ENCODE measurements around the gene U2SURP.
"Not testable (repeated sequence)": the region's sequence is repeated elsewhere in the genome, so short reads cannot be mapped to it uniquely, and the experiment has no call there.

U2SURP gene

DNA sequence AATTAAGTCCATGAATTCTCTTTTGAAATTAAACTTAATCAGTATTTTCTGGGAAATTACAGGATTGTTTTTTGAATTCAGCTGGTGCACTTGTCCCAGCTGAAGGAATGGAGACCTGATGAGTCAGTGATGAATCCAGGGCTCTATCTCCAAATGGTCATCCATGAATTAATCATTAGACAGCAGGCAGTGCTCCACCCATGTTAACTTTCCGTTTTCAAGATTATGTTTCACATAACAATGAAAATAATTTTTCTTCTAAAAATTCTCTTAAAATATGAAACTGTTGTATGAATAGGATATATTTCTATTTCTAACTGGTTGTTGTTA lies 24.0 kb upstream of the U2SURP start:
- no peak for DNase-seq

DNA sequence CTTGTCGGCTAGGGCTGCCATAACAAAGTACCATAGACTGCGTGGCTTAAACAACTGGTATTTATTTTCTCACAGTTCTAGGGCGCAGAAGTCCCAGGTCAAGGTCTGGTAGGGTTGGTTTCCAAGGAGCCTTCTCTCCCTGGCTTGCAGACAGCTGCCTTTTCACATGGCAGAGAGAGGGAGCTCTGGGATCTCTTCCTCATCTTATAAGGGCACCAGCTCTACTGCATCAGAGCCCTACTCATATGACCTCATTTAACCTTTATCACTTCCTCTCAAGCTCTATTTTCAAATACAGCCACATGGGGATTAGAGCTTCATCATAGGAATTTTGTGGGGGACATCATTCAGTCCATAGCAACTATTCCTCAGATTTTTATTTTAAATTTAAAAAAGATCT lies 20.3 kb upstream of the U2SURP start:
- no peak for DNase-seq

DNA sequence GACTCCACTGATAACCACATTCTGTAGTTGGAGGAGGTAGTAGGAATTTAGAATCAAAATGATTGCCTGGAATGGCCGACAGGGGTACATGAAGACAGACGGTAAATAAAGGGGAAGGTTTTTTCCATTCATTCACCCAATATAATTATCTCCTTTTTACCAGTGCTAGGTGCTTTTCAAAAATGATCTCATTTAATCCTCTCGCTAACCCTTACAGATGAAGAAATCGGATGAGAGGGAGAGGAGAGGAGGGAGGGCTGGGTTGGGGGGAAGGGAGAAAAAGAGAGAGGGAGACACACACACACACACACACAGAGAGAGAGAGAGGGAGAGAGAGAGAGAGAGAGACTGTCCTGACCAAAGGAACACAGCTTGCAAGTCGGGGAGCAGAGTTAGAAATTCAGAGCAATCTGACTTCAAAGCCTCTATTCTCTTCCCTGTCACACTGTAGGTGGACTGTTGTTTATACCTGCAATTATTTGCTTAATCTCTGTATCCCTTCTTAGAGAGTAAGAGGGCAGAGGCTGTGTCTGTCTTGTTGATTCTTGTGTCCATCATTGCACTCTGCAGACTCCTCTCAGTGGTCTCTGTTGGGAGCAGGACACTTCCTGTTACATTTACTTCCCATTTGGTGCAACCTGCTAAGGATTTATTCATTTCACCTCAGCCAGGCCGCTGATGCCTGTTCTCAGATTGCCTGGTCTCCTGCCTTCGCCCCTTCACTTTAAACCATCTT lies 19.2 kb upstream of the U2SURP start:
- DNase-seq = no peak

DNA sequence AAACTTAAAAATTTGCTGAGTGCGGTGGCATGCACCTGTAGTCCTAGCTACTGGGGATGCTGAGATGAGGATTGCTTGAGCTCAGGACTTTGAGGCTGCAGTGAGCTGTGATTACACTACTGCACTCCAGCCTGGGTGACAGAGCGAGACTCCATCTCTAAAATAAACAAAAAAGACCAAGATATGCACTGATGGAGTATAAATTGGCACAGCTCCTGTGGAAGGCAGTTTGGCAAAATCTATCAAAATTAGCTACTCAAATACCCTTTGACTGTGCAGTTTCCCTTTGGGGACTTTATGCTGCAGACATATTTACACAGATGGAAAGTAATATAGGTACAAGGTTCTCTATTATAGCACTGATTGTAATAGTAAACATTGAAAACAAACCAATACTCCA lies 18.1 kb upstream of the U2SURP start:
- no peak for DNase-seq

DNA sequence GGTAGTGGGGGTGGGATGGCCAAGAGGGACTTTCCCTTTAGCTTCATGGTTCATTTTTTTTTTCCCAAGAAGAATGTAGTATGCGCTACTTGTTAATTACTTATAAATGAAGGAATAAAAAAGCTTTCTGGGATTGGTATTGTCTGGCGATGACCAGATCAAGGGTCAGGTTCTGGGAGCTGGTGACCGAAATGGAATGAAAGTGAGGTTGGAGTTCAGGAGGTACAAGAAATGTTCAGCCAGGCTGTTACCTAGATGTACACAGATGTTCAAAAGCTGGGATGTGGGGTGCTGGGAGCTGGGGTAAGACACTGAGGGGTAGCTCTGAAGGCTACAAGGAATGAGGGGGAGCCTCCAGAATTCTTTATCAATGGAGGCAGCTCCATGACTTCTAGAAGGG lies 17.1 kb upstream of the U2SURP start:
- DNase-seq = no peak

DNA sequence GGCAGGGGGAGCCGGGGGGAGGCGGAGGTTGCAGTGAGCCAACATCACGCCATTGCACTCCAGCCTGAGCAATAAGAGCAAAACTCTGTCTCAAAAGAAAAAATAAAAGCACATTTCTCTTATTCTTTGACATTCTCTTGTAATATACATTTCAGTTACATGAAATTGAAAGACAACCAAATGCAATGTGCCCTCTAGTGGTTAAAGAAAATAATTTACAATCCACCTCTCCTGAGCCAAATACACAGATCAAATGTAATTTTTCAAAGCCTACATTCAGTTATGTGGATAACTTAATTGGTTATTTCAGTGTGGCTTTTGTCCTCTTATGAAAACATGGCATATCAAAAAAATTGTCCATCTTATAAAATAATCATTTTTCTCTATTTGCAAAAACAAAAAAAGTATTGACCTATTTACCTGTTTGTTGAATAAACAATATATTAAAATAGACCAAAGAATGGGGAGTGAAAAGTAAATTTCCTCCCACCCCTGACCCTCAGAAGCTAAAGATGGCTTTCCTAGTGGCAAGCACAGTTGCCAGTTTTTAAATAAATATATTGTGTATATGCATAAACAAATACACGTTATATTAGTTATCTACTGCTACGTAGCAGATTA lies 14.2 kb upstream of the U2SURP start:
- no peak for DNase-seq

DNA sequence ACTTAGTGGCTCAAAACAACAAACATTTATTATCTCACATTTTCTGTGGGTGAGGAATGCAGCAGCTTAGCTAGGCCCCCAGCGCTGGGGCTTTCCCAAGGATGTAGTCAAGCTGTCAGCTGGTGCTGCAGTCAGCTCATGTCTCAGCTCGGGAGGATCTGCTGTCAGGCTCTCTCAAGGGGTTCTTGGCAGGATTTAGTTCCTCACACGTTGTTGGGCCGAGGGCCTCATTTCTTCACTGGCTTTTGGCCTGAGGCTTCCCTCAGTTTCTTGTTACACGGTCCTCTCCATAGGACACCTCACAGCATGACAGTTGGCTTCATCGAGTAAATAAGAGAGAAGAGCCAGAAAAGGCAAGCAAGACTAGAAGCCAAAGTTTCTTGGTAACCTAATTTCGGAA lies 13.7 kb upstream of the U2SURP start:
- DNase-seq = no peak

DNA sequence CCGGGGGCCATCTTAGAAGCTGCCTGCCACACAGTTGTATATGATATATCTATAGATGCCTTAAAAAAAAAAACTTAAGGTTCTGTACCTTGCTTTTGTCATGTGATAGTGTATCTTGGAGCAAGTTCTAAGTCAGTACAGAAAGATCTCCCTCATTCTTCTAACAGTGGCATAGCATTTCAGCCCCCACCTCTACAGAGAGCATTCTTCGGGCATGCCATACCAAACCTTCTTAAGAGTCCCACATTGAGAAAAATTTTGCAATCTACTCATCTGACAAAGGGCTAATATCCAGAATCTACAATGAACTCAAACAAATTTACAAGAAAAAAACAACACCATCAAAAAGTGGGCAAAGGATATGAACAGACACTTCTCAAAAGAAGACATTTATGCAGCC lies 13.1 kb upstream of the U2SURP start:
- not testable (repeated sequence) for DNase-seq

DNA sequence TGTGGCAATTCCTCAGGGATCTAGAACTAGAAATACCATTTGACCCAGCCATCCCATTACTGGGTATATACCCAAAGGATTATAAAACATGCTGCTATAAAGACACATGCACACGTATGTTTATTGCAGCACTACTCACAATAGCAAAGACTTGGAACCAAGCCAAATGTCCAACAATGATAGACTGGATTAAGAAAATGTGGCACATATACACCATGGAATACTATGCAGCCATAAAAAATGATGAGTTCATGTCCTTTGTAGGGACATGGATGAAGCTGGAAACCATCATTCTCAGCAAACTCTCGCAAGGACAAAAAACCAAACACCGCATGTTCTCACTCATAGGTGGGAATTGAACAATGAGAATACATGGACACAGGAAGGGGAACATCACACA lies 12.5 kb upstream of the U2SURP start:
- DNase-seq = not testable (repeated sequence)

DNA sequence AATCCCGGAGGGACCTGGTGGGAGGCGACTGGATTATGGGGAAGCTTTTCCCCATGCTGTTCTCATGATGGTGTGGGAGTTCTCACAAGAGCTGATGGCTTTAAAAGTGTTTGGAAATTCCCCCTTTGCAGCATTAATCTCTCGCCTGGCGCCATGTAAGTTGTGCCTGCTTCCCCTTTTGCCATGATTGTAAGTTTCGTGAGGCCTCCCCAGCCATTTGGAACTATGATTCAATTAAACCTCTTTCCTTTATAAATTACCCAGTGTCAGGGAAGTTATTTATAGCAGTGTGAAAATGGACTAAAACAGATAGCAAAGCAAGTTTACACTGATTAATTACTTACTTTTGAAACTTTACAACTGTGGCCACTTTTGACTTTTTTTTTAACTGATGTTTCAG lies 10.6 kb upstream of the U2SURP start:
- no peak for DNase-seq

DNA sequence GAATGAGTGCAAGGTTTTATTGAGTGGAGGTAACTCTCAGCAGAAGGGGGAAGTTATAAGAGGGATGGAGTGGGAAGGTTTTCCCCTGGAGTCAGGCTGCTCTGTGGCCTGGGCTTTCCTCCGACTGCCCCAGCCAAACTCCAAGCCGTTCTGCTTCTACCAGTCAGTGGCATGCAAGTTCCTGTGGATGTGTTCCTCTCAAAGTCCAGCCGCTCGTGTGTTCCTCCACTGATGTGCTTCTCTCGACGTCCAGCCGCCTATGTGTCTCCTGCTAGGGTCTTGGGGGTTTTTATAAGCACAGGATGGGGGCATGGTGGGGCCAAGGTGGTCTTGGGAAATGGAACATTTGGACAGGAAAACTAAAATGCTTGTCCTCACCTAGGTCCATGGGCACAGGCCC lies 9.0 kb upstream of the U2SURP start:
- DNase-seq = no peak

DNA sequence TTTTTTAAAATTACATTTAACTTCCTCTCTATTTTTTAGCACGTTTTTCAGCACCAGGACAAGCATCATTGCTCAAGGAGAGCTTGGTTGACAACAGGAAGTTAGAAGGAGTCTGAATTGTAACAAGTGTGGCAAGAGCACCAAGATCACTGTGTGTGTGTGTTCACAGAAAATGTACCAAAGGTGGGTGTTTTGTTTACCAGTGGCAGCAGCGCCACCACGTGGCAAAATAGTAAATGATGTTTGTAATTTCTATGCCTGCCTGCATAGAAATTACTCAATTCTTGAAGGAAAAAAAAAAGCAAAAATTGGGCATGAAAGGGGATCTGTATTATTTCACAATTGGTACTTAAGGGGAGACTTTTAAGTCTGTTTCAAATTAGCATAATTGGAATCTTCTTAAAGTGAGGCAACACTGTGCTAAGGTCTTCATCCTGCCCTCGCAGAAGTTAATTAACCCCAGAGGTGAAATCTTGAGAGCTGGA lies 7.4 kb upstream of the U2SURP start:
- no peak for DNase-seq

DNA sequence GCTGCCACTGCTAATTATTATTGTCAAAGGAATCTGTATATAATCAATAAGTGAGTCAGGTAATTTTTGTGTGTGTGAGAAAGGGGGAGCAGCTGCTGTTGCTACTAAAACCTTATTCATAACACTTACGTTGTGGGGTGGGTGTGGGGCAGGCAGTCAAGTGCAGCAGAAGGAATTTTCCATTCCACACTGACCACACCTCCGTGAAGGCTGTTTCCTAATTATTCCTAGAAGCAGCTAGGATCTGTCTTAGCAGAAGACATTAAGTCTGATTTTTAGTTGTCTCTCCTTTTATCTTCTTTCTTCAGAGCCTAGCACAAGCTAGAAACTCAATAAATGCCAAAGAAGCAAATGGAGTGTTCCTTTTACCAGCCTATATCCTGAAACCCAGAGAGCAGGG lies 4.0 kb upstream of the U2SURP start:
- no peak for DNase-seq

DNA sequence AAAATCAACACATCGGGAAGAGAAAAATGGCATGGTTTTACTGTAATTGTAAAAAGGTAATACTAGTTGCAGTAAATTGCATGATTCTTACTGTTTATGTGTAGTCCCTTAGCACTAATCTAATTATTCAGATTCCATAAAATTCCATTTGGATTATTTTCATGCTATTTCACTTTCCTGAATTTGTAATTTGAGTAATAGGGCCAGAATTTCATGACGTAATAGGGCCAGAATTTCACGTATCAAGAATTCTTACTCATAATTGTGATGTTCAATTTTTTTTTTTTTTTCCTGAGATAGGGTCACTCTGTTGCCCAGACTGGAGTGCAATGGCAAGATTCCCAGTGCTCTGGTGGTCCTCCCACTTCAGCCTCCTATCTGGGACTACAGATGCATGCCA lies 2.9 kb upstream of the U2SURP start:
- no peak for DNase-seq

DNA sequence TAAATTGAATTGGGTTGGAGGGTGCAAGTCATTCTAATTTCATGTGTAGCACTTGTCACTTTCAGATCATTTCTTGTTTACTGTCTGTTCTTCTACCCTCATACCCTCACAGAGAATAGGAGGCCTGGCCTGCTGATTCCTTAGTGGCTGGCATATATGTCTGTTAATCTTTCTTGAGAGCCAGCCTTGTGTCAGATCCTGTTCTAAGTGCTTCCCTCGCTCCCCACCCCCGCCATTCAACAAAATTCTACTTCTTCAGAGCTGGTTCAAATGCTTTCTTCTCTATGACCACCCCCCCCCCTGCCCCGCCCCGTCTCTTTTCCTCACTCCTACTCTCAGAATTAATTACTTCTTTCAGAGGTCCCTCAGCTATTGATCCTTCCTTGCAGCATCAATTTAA lies 1.5 kb upstream of the U2SURP start:
- no peak for DNase-seq

DNA sequence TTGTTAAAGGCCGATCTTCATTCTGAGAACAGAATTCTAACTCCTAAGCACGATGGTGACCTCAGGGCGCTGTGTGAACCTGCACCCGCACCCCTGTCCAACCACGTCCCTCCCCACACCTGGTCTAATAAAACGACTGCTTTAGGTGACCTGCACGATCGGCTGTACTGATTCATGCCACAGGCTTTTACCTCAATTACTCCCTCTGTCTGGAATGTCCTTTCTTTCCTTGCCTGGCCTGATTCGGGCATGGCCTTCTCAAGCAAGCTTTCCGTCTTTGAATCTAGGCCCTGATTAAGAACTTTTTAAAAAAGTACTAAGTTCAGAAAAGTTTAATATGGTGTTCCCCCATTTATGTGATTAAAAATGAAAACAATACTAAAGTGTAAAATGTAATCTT lies 842 bp upstream of the U2SURP start:
- DNase-seq = no peak

DNA sequence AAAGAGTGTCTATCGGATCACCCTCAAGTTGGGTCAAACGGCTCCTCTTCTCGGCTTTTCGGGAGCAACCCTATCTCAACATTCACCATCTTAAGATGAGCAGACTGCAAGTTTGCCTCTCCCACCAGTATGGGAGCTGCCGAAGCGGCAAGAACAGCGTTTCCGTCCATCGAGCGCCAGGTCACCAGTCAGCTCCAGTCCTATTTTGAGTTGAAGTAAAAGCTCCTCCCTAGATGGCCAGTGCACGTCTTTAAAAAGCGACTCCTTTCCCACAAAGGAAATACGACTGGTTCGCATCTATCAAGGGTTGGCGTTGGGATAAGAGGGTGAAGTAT lies 369 bp upstream of the U2SURP start:
- DNase-seq = no peak

DNA sequence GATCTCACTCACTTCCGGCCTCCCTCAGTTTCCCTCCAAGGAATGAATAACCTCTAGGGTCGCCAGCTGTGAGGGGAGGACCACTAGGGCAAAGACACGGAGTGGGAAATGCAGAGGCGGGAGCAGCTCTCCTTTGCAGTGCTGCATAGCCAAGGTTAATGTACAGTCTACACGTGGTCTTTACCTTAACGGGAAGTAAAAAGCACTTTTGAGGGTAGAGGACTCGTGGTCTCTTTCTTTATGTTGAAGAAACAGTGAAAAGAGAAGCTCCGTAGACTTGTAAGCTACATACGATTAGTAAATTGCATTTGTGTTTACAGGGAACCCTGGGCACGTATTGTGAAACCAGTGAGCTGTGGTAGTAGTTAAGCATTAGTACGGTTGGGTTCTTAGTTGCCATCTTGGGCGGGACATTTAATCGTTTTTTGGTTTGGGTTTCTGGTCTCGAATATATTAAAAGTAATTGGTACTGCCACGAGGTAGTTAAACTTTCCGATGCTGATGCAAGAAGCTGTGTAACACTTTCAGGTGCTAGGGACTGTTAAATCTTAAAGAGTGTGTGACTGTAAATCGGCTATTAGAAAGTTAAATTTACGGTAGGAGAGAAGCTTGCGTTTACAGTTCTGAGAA lies 828 bp downstream of the U2SURP start:
- DNase-seq = no peak

DNA sequence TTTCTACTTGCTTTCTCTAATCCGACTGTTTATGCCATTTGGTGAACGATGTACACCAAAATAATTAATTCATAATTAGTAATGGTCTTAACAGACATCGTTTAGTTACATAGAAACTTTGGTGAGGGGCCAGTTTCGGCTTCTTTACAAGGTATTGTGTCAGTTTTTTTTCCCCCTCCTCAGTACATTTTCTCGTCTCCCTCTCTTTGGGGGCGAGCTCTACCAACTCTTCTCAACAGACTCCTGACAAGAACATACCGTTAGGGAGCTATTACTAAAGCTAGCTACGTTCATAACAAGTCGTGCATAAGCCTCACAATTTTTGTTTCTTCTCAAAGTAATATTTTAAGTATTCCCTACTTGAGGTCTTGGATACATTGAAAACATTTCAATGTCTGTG lies 1.4 kb downstream of the U2SURP start:
- no peak for DNase-seq

DNA sequence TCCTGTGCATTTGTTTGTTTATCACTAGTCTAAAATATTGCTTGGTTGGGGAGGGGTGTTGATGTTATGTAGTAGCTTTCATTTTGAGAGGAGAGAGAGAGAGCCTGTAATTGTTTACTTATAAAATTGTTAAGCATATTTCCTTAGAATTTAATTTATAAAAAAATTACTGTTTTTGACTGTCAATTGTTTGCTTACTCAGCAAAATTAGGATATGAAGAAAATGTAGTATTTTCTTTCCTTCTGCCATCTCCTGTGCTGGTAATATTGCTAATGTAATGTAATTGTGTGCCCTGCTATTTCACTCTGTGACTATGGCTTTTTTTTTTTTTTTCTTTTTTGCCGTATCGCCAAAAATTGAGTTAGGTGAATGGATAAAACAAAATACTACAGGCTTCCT lies 3.5 kb downstream of the U2SURP start:
- DNase-seq = no peak

DNA sequence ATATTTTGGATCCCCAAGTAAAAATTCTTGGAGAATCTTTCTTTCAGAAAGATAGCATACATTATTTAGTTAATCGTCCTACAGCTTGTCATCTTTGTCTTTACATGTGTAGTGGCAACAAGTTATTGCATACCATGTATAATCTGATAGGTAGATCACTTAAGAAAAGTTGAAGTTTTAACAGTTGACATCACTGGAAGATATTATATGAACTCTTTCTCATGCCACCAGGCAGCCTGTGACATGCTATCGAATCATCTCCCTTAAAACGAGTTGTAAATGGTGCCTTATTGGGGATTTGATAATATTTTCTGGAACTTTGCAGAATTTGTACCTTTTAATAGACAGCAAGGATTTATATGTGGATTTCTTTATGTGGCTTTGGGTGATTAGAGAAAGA lies 8.7 kb downstream of the U2SURP start:
- DNase-seq = no peak

DNA sequence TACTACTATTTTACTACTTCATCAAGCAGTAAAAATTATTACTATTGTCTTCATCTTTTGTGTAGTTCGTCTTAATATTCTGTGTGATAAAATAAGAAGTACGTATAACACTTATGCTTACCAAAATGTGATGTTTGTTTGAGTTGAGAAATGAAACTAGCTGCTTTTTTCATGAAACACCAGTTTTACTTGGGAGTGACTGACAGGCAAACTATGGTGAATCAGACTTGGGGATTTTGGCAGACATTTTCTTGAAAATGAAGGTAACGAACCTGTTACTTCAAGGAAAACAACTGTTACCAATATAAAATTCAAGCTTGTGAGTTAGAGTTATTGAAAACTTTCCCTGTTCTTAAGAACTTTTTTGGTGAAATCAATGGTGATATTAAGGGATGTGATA lies 10.3 kb downstream of the U2SURP start:
- DNase-seq = no peak

DNA sequence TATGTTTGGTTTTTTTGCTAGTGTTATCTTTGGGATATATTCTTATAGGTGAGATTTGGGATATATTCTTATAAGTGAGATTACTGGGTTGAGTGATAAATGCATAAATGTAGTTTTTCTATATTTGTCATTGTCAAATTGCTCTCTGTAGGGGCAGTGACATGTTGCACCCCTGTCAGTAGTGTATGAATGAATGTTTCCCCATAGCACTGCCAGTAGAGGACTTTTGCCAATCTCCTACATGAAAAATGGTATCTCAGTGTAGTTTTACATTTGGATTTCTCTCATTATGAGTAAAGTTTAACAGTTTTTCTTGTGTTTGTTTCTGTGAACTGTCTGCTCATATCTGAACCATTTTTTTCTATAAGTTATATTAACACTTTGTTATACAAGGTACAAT lies 13.6 kb downstream of the U2SURP start:
- no peak for DNase-seq

DNA sequence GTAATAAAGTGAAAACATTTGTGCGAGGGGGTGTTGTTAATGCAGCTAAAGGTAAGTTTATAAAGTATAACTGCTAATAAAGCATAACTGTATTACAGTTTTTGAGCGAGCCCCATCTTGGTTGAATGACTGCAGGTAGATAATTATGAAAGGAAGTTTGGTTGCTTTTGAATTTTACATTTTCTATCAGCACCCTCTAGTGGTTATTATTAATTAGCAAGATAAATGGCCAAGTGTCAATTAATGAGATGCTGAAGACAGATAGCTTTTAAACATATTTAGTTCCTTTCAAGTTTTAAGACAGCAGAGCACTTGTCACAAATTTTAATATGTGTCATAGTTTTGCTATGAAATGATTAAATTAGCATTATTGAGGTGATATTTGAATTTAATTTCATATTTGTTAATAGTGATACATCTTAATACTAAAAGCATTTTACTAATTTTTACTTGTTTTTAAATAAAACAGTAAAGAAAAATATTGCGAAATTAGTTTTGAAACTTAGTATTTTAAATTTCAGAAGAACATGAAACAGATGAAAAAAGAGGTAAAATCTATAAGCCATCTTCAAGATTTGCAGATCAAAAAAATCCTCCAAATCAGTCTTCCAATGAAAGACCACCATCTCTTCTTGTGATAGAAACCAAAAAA lies 15.1 kb downstream of the U2SURP start:
- DNase-seq = no peak
